Measurements from ENCODE around the gene FAM13B. TPM values are rescaled to one million over a fixed set of nuclear protein-coding genes. Genes with fewer than 3 reads are reported as not detected.

FAM13B gene
- total RNA-seq, 1 experiment from 2014 or later = 13.6 TPM

GRCh38 chr5:137916923-137917322, 116.0 kb downstream of the FAM13B start:
- CTCF ChIA-PET = no interaction called here
- TF ChIP-seq ZBTB33 (IDR thresholded peaks at IDR 0.05; ENCODE audit: extremely low read depth, insufficient replicate concordance, low read length) = no peak
- no peak for TF ChIP-seq ZFX (IDR thresholded peaks at IDR 0.05)
- TF ChIP-seq EZH2 (IDR thresholded peaks at IDR 0.05) = no peak
- TF ChIP-seq ZNF274 (IDR thresholded peaks at IDR 0.05; ENCODE audit: low read depth, low read length) = no peak
- TF ChIP-seq CTCF (IDR thresholded peaks at IDR 0.05 in 2 of 3, conservative IDR thresholded peaks at IDR 0.05 in 1 of 3; ENCODE audit: borderline replicate concordance in 1 of 3, insufficient read depth in 1 of 3, low read depth in 2 of 3, low read length in 2 of 3) = no peak
- TF ChIP-seq YY1 (IDR thresholded peaks at IDR 0.05; ENCODE audit: extremely low read depth, insufficient replicate concordance, low read depth, low read length) = no peak
- no peak for TF ChIP-seq EZH2phosphoT487 (IDR thresholded peaks at IDR 0.05; ENCODE audit: borderline replicate concordance)
- TF ChIP-seq ELF1 (IDR thresholded peaks at IDR 0.05; ENCODE audit: borderline replicate concordance, low read depth) = no peak
- no peak for TF ChIP-seq POLR2A (IDR thresholded peaks at IDR 0.05; ENCODE audit: borderline replicate concordance, extremely low read depth, insufficient read depth, insufficient read length)
- no peak for TF ChIP-seq MAX (IDR thresholded peaks at IDR 0.05)
- POLR2A ChIA-PET = interaction anchor here (0.7 kb wide), 1 partner anchor 8 kb away, joined by 5 read pairs; no protein-coding TSS in a partner anchor
- RAD21 ChIA-PET (ENCODE audit: low non-redundant PET in 1 of 2, low total read pairs in 2 of 2, uncharacterized antibody in 2 of 2, unreplicated experiment in 2 of 2) = no interaction called here
- no peak overlapping the region for H3K27ac ChIP-seq (ENCODE audit: low read depth, low read length)
- H3K4me2 ChIP-seq (ENCODE audit: low read length) = no peak overlapping the region
- H3K9me2 ChIP-seq (ENCODE audit: insufficient read depth) = no peaks in the 10 kb centered on the region
- no peaks in the 10 kb centered on the region for H3K4me1 ChIP-seq (ENCODE audit: control insufficient read depth in 1 of 2, insufficient read depth in 2 of 2, low read length in 2 of 2)
- H2AFZ ChIP-seq (ENCODE audit: low read depth, low read length, poor library complexity, severe bottlenecking) = no peak overlapping the region
- no peaks in the 10 kb centered on the region for H3K79me2 ChIP-seq (ENCODE audit: insufficient read depth, low read length)
- no TSS peak for BruUV-seq (replicated peaks)
- H3K9ac ChIP-seq (ENCODE audit: low read length) = no peak overlapping the region
- no peak overlapping the region for H3K4me3 ChIP-seq (replicated peaks in 1 of 2; ENCODE audit: low read depth in 1 of 2, low read length in 2 of 2)
- H3K9me3 ChIP-seq (ENCODE audit: control insufficient read depth in 1 of 2, insufficient read depth in 1 of 2, low read depth in 1 of 2, low read length in 2 of 2) = no peaks in the 10 kb centered on the region; a peak in 1 of 4 replicates
- no peaks in the 10 kb centered on the region for H3K36me3 ChIP-seq (ENCODE audit: control insufficient read depth in 1 of 2, insufficient read depth in 2 of 2, low read length in 2 of 2)
- H4K20me1 ChIP-seq (ENCODE audit: insufficient read depth) = no peaks in the 10 kb centered on the region
- H3K27me3 ChIP-seq (ENCODE audit: insufficient read depth, low read length) = no peaks in the 10 kb centered on the region
- no peak for ATAC-seq
- no peak for DNase-seq (ENCODE audit: low read depth, low spot score)
- intact Hi-C loops (cut with micrococcal nuclease) = no loop called here
